NCI-H128 (cell line): ENCODE measurements around the gene DACH1.
A peak's percentile ranks its signal among the peaks of the same experiment; 100 is the strongest.
"Not testable (repeated sequence)": the region's sequence is repeated elsewhere in the genome, so short reads cannot be mapped to it uniquely, and the experiment has no call there.

ENCODE experiments used
- DNase-seq: peaks from one replicate; lab custom pipeline; 2025; ENCODE audit not compliant: unreplicated experiment; lab: John Stamatoyannopoulos, UW

The DACH1 gene

GRCh38 chr13:71867131-71867814, at the start of gene DACH1:
Gene DACH1 (minus strand): TSS chr13:71867204.
- DNase-seq = peak; percentile 67

GRCh38 chr13:71913717-71914116, 46.7 kb upstream of the DACH1 start:
- DNase-seq = no peak

GRCh38 chr13:71912524-71912923, 45.5 kb upstream of the DACH1 start:
- DNase-seq = no peak

GRCh38 chr13:71906448-71906847, 39.4 kb upstream of the DACH1 start:
- DNase-seq = no peak

GRCh38 chr13:71902676-71903075, 35.7 kb upstream of the DACH1 start:
- DNase-seq = no peak

- DNase-seq = not testable (repeated sequence)
Measured at GRCh38 chr13:71893506-71893905, 26.5 kb upstream of the DACH1 start.

- DNase-seq = no peak
Measured at GRCh38 chr13:71886880-71887279, 19.9 kb upstream of the DACH1 start.

GRCh38 chr13:71882120-71882519, 15.1 kb upstream of the DACH1 start:
- DNase-seq = no peak

- no peak for DNase-seq
Measured at GRCh38 chr13:71880753-71881541, 13.9 kb upstream of the DACH1 start.

GRCh38 chr13:71879808-71880344, 12.9 kb upstream of the DACH1 start:
- DNase-seq = no peak

GRCh38 chr13:71879129-71879535, 12.1 kb upstream of the DACH1 start:
- peak; percentile 43 for DNase-seq

GRCh38 chr13:71877256-71877653, 10.3 kb upstream of the DACH1 start:
- no peak for DNase-seq

- DNase-seq = no peak
Measured at GRCh38 chr13:71876648-71877255, 9.7 kb upstream of the DACH1 start.

- no peak for DNase-seq
Measured at GRCh38 chr13:71875823-71876222, 8.8 kb upstream of the DACH1 start.

- no peak for DNase-seq
Measured at GRCh38 chr13:71874458-71874857, 7.5 kb upstream of the DACH1 start.

- DNase-seq = no peak
Measured at GRCh38 chr13:71873418-71874247, 6.6 kb upstream of the DACH1 start.

- DNase-seq = no peak
Measured at GRCh38 chr13:71871844-71872243, 4.8 kb upstream of the DACH1 start.

- DNase-seq = peak; percentile 24
Measured at GRCh38 chr13:71871176-71871754, 4.3 kb upstream of the DACH1 start.

GRCh38 chr13:71870100-71870499, 3.1 kb upstream of the DACH1 start:
- DNase-seq = no peak

- DNase-seq = no peak
Measured at GRCh38 chr13:71869274-71869673, 2.3 kb upstream of the DACH1 start.
